Right renal cortex interstitium (tissue), 3 donors: ENCODE measurements around the gene IQGAP3. TPM values are rescaled to one million over a fixed set of nuclear protein-coding genes. Genes with fewer than 3 reads are reported as not detected.

Experiments
- DNase-seq, 3 donors: peaks; one replicate each; pipeline ENCODE4 v3.0.0-alpha.2; 2013; ENCODE audit warnings: low read depth in 3 of 3, low spot score in 2 of 3
- polyA plus RNA-seq, 3 donors: library from polyadenylated mRNA; unstranded; fragments of 120-200 nt; gene quantifications; one replicate each; pipeline ENCODE4 v1.2.1, GENCODE V29; 2013; ENCODE audit not compliant: insufficient read length in 3 of 3

IQGAP3 gene
- polyA plus RNA-seq, 3 donors = 9.7 to 11.7 (median 11.3) TPM

DNA sequence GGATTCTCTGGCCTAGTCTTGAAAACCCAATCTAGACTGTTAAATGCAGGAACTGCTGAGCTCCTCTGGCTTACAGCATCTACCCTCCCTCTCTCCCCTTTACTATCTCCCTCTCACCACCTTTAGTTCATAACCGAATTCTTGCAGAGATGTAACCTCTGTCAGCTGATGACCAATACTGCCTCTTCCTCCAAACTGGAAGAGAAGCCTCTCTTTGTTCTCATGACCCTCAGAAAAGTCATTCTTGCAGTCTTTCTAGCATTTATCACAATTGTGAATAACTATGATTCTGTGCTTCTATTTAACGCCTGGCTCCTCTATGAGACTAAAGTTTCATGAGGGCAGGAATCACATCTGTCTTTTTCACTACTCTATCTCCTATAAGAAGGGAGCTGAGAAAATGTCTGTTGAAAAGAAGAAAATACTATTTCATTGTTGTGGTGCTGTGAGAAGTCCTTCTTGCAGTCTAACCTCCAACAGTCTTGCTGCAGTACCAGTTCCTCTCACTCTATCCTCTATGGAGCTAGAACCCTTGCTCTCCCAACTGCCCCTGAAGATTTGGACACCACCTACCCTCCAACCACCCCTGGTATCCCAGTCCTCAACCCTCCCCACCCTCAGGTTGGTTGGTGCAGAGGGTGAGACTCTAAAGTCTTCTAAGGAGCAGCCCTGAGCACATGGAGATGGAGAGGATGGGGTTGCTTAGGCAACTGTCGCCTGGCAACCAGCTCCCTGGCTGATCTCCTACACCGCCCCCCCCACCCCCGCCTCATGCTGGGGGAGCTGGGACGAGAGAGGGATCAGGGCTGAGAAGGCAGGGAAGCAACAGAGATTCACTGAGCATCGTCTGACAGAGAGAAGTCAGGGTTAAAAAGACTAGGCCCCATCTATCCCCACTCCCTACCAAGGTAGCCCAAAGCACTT is 85.7 kb downstream of the IQGAP3 start:
- no peak for DNase-seq

GRCh38 chr1:156485984-156486383 is 86.4 kb downstream of the IQGAP3 start:
- DNase-seq = no peak

GRCh38 chr1:156484480-156485058 is 87.8 kb downstream of the IQGAP3 start:
- DNase-seq = no peak

DNA sequence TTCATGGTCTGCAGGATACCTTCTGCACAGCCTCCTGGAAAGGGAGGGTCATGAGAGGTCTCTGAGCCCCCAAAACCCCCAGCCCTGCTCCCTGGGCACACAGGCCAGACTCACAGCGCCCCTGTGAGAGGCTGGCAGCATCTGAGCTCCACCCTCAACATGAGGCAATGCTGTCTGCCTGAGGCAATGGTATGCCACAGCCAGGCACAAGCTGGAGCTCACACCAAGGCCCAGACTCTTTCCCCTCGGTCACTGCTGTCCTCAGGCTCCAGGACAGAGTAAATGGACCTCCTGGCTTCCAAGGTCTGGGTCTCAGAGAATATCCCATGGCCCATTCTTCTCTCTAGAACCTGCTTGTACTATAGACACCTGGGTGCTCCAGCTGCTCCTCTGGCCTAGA is 89.0 kb downstream of the IQGAP3 start:
- DNase-seq = no peak

GRCh38 chr1:156482276-156482675 is 90.1 kb downstream of the IQGAP3 start:
- no peak for DNase-seq

DNA sequence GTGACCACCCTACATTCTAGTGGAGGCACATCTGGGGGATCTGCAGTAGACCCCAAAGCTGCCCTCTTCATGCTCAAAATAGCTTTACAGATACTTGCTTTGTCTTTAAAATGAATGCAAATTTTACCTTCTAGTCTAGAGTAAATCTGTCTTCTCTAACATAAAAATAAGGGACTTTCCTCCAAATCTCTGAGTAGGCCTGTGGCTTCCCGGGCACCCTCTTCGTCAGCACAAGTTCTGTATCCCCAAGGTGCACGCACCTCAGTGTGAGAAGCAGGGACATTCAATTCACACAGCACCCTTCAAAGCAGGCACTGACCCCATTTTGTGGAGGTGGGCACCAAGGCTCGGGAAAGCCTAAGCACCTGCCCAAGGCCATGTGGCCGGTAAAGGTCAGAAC is 90.8 kb downstream of the IQGAP3 start:
- DNase-seq = no peak

GRCh38 chr1:156480411-156481192 is 91.8 kb downstream of the IQGAP3 start:
- DNase-seq = no peak

DNA sequence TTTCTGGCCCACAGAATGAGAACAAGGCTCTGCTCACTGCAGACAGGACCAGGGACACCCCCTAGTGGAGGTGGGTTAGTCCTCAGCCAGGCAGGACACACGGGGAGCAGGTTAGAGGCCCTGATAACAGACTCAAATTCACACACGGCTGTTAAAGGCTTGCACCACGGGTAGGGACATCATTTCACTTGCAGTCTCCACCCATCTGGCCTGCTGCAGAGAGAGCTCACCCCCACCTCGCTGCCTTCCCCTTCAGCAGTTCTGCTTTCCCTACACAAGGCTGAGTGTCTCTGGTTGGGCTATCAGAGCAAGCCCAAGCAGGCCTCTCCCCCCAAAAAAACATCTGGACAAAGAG is 92.4 kb downstream of the IQGAP3 start:
- no peak for DNase-seq

- DNase-seq = no peak
Measured at GRCh38 chr1:156479093-156480015, 93.0 kb downstream of the IQGAP3 start.

GRCh38 chr1:156478250-156478627 is 94.1 kb downstream of the IQGAP3 start:
- no peak for DNase-seq

- no peak for DNase-seq
Measured at GRCh38 chr1:156477526-156478249, 94.7 kb downstream of the IQGAP3 start.

DNA sequence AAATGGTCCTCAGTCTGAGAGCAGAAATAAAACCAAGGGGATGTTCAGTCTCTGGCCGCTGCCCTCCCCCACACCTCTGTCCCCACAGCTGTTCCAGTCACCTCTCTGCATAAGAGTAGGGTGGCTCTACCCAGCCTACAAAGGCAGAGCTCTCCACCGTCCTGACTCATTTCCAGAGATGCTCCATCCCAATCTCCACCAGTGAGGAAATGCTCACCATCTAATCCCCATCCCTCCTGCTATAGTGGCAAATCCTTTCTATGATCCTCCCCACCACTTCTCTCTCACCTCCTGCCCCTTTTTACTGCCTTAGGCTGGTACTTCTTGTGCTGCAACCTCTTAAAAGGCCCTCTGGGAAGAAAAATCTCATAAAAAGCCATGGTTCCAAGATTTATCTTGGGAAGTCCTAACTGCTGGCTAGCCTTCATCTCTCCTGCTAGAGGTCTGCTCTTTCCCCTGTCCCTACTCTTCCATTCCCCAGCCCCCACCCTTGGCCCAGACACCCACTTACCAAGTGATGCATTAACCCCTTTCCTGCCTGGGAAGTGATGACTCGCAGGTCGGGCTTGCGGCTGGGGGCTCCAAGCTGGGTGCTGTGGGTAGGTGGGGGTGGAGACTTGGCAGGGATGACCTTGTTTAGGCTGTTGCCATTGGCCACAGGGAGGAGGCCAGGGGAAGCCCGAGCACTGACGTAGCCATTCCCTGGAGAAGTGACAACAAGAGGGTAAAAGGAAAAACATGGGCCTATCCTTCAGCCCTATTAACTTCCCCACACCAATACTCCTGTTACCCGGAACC is 95.7 kb downstream of the IQGAP3 start:
- no peak for DNase-seq

DNA sequence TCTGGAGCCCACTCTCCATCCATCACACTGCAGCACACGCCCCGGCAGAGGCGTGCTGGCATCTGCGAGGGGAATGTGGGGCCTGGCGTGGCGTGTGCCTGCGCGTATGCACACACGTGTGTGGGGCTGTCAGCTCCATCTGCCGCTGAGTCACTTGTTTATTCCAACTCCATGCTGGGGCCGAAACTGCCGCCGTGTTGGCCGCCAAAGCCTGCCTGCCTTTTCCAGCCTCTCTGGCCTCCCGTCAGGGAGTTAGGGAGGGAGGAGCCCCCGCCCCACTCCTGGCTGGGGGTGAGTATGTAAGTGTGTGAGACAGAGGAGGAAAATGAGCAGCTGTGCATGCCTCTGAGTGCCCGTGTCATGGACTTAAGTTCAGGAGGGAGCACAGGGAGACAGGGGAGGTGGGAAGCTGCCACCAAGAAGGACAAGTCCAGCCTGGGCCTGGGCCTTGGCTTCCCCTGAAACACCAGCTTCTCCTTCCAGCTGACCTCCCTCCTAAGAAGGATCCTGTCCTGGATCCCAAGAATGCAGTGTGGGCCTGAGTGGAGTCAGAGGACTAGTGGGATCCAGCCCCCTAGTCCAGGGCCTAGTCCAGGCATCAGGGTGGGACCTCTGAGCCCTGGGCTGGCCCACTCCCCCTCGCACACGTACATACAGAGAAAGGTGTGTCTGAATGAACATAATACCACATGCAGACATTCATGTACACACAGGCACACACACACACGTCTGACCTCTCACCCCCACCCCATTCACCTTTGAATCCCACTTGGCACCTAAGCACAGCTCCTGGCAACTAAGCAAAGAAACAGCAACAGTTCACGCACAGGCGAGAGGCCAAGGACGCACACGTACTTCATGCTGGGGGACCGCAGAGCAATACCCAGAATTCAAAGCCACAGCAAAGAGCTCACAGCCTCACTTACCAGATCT is 96.5 kb downstream of the IQGAP3 start:
- no peak for DNase-seq

Other genes with a start within 250 kb of the IQGAP3 start
- gene CCT3, start 234.3 kb downstream of the IQGAP3 start, polyA plus RNA-seq = 100 to 1,000 TPM; 386 to 411 (median 410) TPM
- under 1 TPM; 0.50 to 0.83 (median 0.69) TPM for gene TSACC, start 234.0 kb downstream of the IQGAP3 start, polyA plus RNA-seq
- gene RHBG, start 203.4 kb downstream of the IQGAP3 start, polyA plus RNA-seq = 10 to 100 TPM in 2 of 3 donors, 1 to 10 TPM in 1; 8.7 to 12.3 (median 10.7) TPM
- gene MEF2D, start 71.8 kb downstream of the IQGAP3 start, polyA plus RNA-seq = 10 to 100 TPM; 18.4 to 21.2 (median 19.6) TPM
- 1 to 10 TPM in 1 of 3 donors, under 1 TPM in 2; 0.78 to 1.2 (median 0.99) TPM for gene TTC24, start 7.2 kb upstream of the IQGAP3 start, polyA plus RNA-seq
- 10 to 100 TPM; 75.4 to 80.4 (median 80.3) TPM for gene NAXE, start 19.2 kb upstream of the IQGAP3 start, polyA plus RNA-seq
- 10 to 100 TPM; 35.3 to 41.2 (median 36.8) TPM for gene GPATCH4, start 28.9 kb upstream of the IQGAP3 start, polyA plus RNA-seq
- under 1 TPM in 2 of 3 donors, not detected in 1; 0.13 to 0.32 TPM for gene HAPLN2, start 46.9 kb upstream of the IQGAP3 start, polyA plus RNA-seq
- gene BCAN, start 69.6 kb upstream of the IQGAP3 start, polyA plus RNA-seq = under 1 TPM; 0.11 to 0.29 (median 0.28) TPM
- 100 to 1,000 TPM; 164 to 179 (median 169) TPM for gene NES, start 104.8 kb upstream of the IQGAP3 start, polyA plus RNA-seq
- 10 to 100 TPM; 78.4 to 87.5 (median 86.4) TPM for gene CRABP2, start 133.0 kb upstream of the IQGAP3 start, polyA plus RNA-seq
- 10 to 100 TPM; 27.4 to 31.1 (median 30.3) TPM for gene METTL25B, start 155.9 kb upstream of the IQGAP3 start, polyA plus RNA-seq
- 10 to 100 TPM; 39.9 to 49.2 (median 44.6) TPM for gene ISG20L2, start 156.2 kb upstream of the IQGAP3 start, polyA plus RNA-seq
- gene MRPL24, start 168.5 kb upstream of the IQGAP3 start, polyA plus RNA-seq = 10 to 100 TPM; 73.5 to 75.7 (median 73.7) TPM
- gene HDGF, start 179.1 kb upstream of the IQGAP3 start, polyA plus RNA-seq = 100 to 1,000 TPM; 267 to 278 (median 269) TPM
- 100 to 1,000 TPM; 106 to 121 (median 109) TPM for gene PRCC, start 195.0 kb upstream of the IQGAP3 start, polyA plus RNA-seq
- gene SH2D2A, start 244.3 kb upstream of the IQGAP3 start, polyA plus RNA-seq = under 1 TPM; 0.37 to 0.57 (median 0.42) TPM